Esophagus squamous epithelium (tissue), 4 donors: Measurements from ENCODE around the gene PFKL.

Experiments
- CTCF ChIP-seq, 6 experiments: fragments of 450-650 bp in 4 of 6; fragments of 200-600 bp in 2 of 6; sonication (generic) in 2 of 6; IDR thresholded peaks; one replicate each; pipeline ENCODE4 v1.5.1; 2016 to 2019; ENCODE audit warnings: antibody characterized with exemption in 6 of 6, mild to moderate bottlenecking in 4 of 6, moderate library complexity in 4 of 6
- POLR2A ChIP-seq, 4 donors: fragments of 450-650 bp; IDR thresholded peaks; one replicate each; pipeline ENCODE4 v1.6.1; 2017; ENCODE audit warnings: antibody characterized with exemption in 4 of 4, mild to moderate bottlenecking in 4 of 4, moderate library complexity in 3 of 4

GRCh38 chr21:44305691-44306090, 5.8 kb downstream of the PFKL start:
- TF ChIP-seq POLR2A (IDR thresholded peaks at IDR 0.05) (no peak), CTCF (IDR thresholded peaks at IDR 0.05) (no peak)
